ENCODE data around the gene SPNS2.

Gene SPNS2

GRCh38 chr17:4549781-4550533, 51.3 kb downstream of the SPNS2 start:
- DNase-seq (ENCODE audit: low read depth in 3 of 3), result no peak

- DNase-seq (ENCODE audit: low read depth in 3 of 3), result no peak
Observed at GRCh38 chr17:4550534-4551039, 51.9 kb downstream of the SPNS2 start.

GRCh38 chr17:4551141-4551540, 52.5 kb downstream of the SPNS2 start:
- no peak for DNase-seq (ENCODE audit: low read depth in 3 of 3)

- DNase-seq (ENCODE audit: low read depth in 3 of 3), result no peak
Observed at GRCh38 chr17:4551796-4552525, 53.3 kb downstream of the SPNS2 start.

- DNase-seq (ENCODE audit: low read depth in 3 of 3), result no peak
Observed at GRCh38 chr17:4553669-4554068, 55.0 kb downstream of the SPNS2 start.

GRCh38 chr17:4554441-4554996, 55.8 kb downstream of the SPNS2 start:
- DNase-seq (ENCODE audit: low read depth in 3 of 3), result no peak

- peak; percentile 94 to 97 (median 95) for DNase-seq (ENCODE audit: low read depth in 3 of 3)
Observed at GRCh38 chr17:4554997-4555799, 56.5 kb downstream of the SPNS2 start, which contains the start of gene MYBBP1A. Gene MYBBP1A (minus strand): TSS chr17:4555384. CDS start chr17:4555324, 60 bp downstream.

- DNase-seq (ENCODE audit: low read depth in 3 of 3), result no peak
Observed at GRCh38 chr17:4555873-4556759, 57.4 kb downstream of the SPNS2 start.

- DNase-seq (ENCODE audit: low read depth in 3 of 3), result no peak
Observed at GRCh38 chr17:4556996-4557395, 58.3 kb downstream of the SPNS2 start.

- no peak for DNase-seq (ENCODE audit: low read depth in 3 of 3)
Observed at GRCh38 chr17:4557626-4558346, 59.1 kb downstream of the SPNS2 start.

- no peak for DNase-seq (ENCODE audit: low read depth in 3 of 3)
Observed at GRCh38 chr17:4558347-4558971, 59.8 kb downstream of the SPNS2 start.

- no peak for DNase-seq (ENCODE audit: low read depth in 3 of 3)
Observed at GRCh38 chr17:4559139-4559791, 60.6 kb downstream of the SPNS2 start.

GRCh38 chr17:4559966-4560365, 61.3 kb downstream of the SPNS2 start:
- DNase-seq (ENCODE audit: low read depth in 3 of 3), result no peak

GRCh38 chr17:4560421-4560820, 61.7 kb downstream of the SPNS2 start, which contains the start of gene GGT6:
Gene GGT6 (minus strand): TSS chr17:4560577. CDS start chr17:4560521, 56 bp downstream.
- DNase-seq (ENCODE audit: low read depth in 3 of 3), result no peak

GRCh38 chr17:4560837-4561256, 62.2 kb downstream of the SPNS2 start:
- no peak for DNase-seq (ENCODE audit: low read depth in 3 of 3)

- DNase-seq (ENCODE audit: low read depth in 3 of 3), result no peak
Observed at GRCh38 chr17:4562015-4562969, 63.6 kb downstream of the SPNS2 start.
